ENCODE measurements around the gene RNF125.

The RNF125 gene

GRCh38 chr18:32018331-32019250 lies at the start of gene RNF125:
Gene RNF125, plus strand, starts transcription at chr18:32018825. Its CDS starts 39 bp downstream, at chr18:32018864.
- ChIA-PET POLR2A (interaction anchor here (0.6 to 2.9 kb wide), 12 partner anchors 9 to 506 kb away, joined by 3 to 30 read pairs (median 5); partner anchors contain the start of genes RNF138 and TRAPPC8), CTCF (interaction anchor here (0.8 to 2.0 kb wide), 7 partner anchors 32 to 139 kb away, joined by 3 to 7 read pairs (median 4); no protein-coding TSS in a partner anchor)
- Histone ChIP-seq H3K4me3 (ENCODE audit: low read depth, low read length) (peak within 1 kb of the TSS; percentile 57), H3K27ac (ENCODE audit: extremely low read depth, low read depth, low read length) (peak within 1 kb of the TSS; percentile 80), H3K4me1 (ENCODE audit: control insufficient read depth, insufficient read depth, low read length) (no peaks in the 10 kb centered on the region), H3K9me3 (ENCODE audit: control insufficient read depth, insufficient read depth, low read depth, low read length) (no peaks in the 10 kb centered on the region), H3K36me3 (ENCODE audit: control insufficient read depth in 2 of 2, insufficient read depth in 1 of 2, low read length in 2 of 2) (no peaks in the 10 kb centered on the region)
- TF ChIP-seq ZFP37 (tag by site-specific recombination; IDR thresholded peaks at IDR 0.05) (no peak; the same call in none of the 2 replicates), ZNF335 (tag by site-specific recombination; conservative IDR thresholded peaks at IDR 0.05) (peak; percentile 96), TCF7L2 (IDR thresholded peaks at IDR 0.05; ENCODE audit: borderline replicate concordance, low read depth, low read length) (peak; percentile 93), ZNF174 (tag by site-specific recombination; IDR thresholded peaks at IDR 0.05) (no peak), SP7 (tag by site-specific recombination; IDR thresholded peaks at IDR 0.05) (peak; percentile 95), ZNF521 (tag by site-specific recombination; IDR thresholded peaks at IDR 0.05) (no peak), ZNF843 (tag by site-specific recombination; IDR thresholded peaks at IDR 0.05) (no peak; the same call in 1 of the 2 replicates), GLIS2 (tag by site-specific recombination; IDR thresholded peaks at IDR 0.05) (peak; percentile 75), ZBTB26 (tag by site-specific recombination; optimal IDR thresholded peaks at IDR 0.05) (peak; percentile 89), ZNF23 (tag by site-specific recombination; IDR thresholded peaks at IDR 0.05; ENCODE audit: borderline replicate concordance) (no peak), ZNF292 (tag by site-specific recombination; IDR thresholded peaks at IDR 0.05; ENCODE audit: borderline replicate concordance, low read depth) (no peak), KLF1 (tag by site-specific recombination; IDR thresholded peaks at IDR 0.05) (peak; percentile 98), ZNF184 (tag by site-specific recombination; IDR thresholded peaks at IDR 0.05) (no peak), ZNF416 (tag by site-specific recombination; IDR thresholded peaks at IDR 0.05) (no peak), ZNF830 (tag by site-specific recombination; IDR thresholded peaks at IDR 0.05; ENCODE audit: low read depth) (no peak), ZBTB8A (tag by site-specific recombination; IDR thresholded peaks at IDR 0.05) (peak; percentile 99), ZNF580 (tag by site-specific recombination; IDR thresholded peaks at IDR 0.05) (0 out of 2 replicates have a peak, but pooled peaks have one; percentile 76), ZNF561 (tag by site-specific recombination; IDR thresholded peaks at IDR 0.05; ENCODE audit: borderline replicate concordance) (no peak), ZFP3 (tag by site-specific recombination; IDR thresholded peaks at IDR 0.05; ENCODE audit: low read depth) (no peak), ZNF701 (tag by site-specific recombination; IDR thresholded peaks at IDR 0.05) (no peak), KLF10 (tag by site-specific recombination; IDR thresholded peaks at IDR 0.05) (peak; percentile 52; the same call in 1 of the 2 replicates), ZNF37A (tag by site-specific recombination; IDR thresholded peaks at IDR 0.05) (no peak), ZNF600 (tag by site-specific recombination; IDR thresholded peaks at IDR 0.05) (peak; percentile 63; the same call in 1 of the 2 replicates), YY1 (tag by site-specific recombination; IDR thresholded peaks at IDR 0.05) (no peak), TRIM28 (IDR thresholded peaks at IDR 0.05; ENCODE audit: borderline replicate concordance, low read length) (peak; percentile 99), ZNF514 (tag by site-specific recombination; IDR thresholded peaks at IDR 0.05) (no peak), KLF8 (tag by site-specific recombination; IDR thresholded peaks at IDR 0.05) (no peak; the same call in 1 of the 2 replicates), ZNF692 (tag by site-specific recombination; IDR thresholded peaks at IDR 0.05) (peak; percentile 66; the same call in 1 of the 2 replicates)
- TF ChIP-seq, protein P1, sequence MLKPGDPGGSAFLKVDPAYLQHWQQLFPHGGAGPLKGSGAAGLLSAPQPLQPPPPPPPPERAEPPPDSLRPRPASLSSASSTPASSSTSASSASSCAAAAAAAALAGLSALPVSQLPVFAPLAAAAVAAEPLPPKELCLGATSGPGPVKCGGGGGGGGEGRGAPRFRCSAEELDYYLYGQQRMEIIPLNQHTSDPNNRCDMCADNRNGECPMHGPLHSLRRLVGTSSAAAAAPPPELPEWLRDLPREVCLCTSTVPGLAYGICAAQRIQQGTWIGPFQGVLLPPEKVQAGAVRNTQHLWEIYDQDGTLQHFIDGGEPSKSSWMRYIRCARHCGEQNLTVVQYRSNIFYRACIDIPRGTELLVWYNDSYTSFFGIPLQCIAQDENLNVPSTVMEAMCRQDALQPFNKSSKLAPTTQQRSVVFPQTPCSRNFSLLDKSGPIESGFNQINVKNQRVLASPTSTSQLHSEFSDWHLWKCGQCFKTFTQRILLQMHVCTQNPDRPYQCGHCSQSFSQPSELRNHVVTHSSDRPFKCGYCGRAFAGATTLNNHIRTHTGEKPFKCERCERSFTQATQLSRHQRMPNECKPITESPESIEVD (tag by site-specific recombination; IDR thresholded peaks at IDR 0.05), result 0 out of 2 replicates have a peak, but pooled peaks have one; percentile 15
- TF ChIP-seq, protein P2, sequence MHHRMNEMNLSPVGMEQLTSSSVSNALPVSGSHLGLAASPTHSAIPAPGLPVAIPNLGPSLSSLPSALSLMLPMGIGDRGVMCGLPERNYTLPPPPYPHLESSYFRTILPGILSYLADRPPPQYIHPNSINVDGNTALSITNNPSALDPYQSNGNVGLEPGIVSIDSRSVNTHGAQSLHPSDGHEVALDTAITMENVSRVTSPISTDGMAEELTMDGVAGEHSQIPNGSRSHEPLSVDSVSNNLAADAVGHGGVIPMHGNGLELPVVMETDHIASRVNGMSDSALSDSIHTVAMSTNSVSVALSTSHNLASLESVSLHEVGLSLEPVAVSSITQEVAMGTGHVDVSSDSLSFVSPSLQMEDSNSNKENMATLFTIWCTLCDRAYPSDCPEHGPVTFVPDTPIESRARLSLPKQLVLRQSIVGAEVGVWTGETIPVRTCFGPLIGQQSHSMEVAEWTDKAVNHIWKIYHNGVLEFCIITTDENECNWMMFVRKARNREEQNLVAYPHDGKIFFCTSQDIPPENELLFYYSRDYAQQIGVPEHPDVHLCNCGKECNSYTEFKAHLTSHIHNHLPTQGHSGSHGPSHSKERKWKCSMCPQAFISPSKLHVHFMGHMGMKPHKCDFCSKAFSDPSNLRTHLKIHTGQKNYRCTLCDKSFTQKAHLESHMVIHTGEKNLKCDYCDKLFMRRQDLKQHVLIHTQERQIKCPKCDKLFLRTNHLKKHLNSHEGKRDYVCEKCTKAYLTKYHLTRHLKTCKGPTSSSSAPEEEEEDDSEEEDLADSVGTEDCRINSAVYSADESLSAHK (tag by site-specific recombination; IDR thresholded peaks at IDR 0.05), result no peak; the same call in 1 of the 2 replicates

All from HEK293 (cell line).